Uterus (tissue), 4 donors: ENCODE measurements around the gene BRSK2. TPM values are rescaled to one million over a fixed set of nuclear protein-coding genes. Genes with fewer than 3 reads are reported as not detected.

Source experiments
- DNase-seq, 2 donors: peaks; one replicate each; pipeline ENCODE4 v3.0.0-alpha.2; 2019 to 2020
- H3K27ac ChIP-seq, 2 donors: fragments of 200-600 bp; sonication (generic); 1 replicate in 1 of 2; 2 replicates in 1 of 2; pipeline ENCODE4 v1.5.1; 2016 to 2018
- H3K27me3 ChIP-seq, 2 donors: fragments of 200-600 bp; sonication (generic); one replicate each; pipeline ENCODE4 v1.5.1; 2018 to 2019; ENCODE audit warnings: control low read depth in 1 of 2
- H3K36me3 ChIP-seq, 2 donors: fragments of 200-600 bp; sonication (generic); one replicate each; pipeline ENCODE4 v1.5.1; 2019; ENCODE audit warnings: control low read depth in 1 of 2
- H3K4me1 ChIP-seq, 2 donors: fragments of 200-600 bp; sonication (generic); one replicate each; pipeline ENCODE4 v1.5.1; 2018 to 2019; ENCODE audit warnings: control low read depth in 1 of 2
- H3K4me3 ChIP-seq, 2 donors: fragments of 200-600 bp; sonication (generic); 1 replicate in 1 of 2; 2 replicates in 1 of 2; pipeline ENCODE4 v1.5.1; 2018 to 2019; ENCODE audit warnings: mild to moderate bottlenecking in 1 of 2
- H3K9me3 ChIP-seq, 2 donors: fragments of 200-600 bp; sonication (generic); one replicate each; pipeline ENCODE4 v1.5.1; 2019; ENCODE audit warnings: control low read depth in 1 of 2
- POLR2A ChIP-seq, 2 donors: fragments of 450-650 bp; IDR thresholded peaks; one replicate each; pipeline ENCODE4 v1.6.1; 2016; ENCODE audit warnings: antibody characterized with exemption in 2 of 2, mild to moderate bottlenecking in 1 of 2, moderate library complexity in 1 of 2
- intact Hi-C: fragments of 100-400 bp; cut with DNase I; formaldehyde crosslinking; loops from one replicate; pipeline ENCODE4 v1.15.1; 2023; ENCODE audit warnings: low total_unique reads
- total RNA-seq, 4 donors: library from RNA; depleted of rRNA in 3 of 4; stranded (reverse); fragments of >200 nt in 3 of 4; gene quantifications; one replicate each; pipeline versions ENCODE4 v1.1.0 to v1.2.4, GENCODE V29; 2014 to 2023
- TF ChIP-seq, protein P1 (sequence below), 4 experiments: fragments of 200-600 bp in 2 of 4; fragments of 450-650 bp in 2 of 4; sonication (generic) in 2 of 4; IDR thresholded peaks; one replicate each; pipeline ENCODE4 v1.5.1; 2016 to 2019; ENCODE audit warnings: antibody characterized with exemption in 4 of 4, mild to moderate bottlenecking in 2 of 4, moderate library complexity in 1 of 4
- donor health status: DM: yes; HTN: yes; CAD: no.

Gene BRSK2
- total RNA-seq, 4 donors from 2014 or later = 1.5 to 2.2 TPM; not detected in 2

DNA sequence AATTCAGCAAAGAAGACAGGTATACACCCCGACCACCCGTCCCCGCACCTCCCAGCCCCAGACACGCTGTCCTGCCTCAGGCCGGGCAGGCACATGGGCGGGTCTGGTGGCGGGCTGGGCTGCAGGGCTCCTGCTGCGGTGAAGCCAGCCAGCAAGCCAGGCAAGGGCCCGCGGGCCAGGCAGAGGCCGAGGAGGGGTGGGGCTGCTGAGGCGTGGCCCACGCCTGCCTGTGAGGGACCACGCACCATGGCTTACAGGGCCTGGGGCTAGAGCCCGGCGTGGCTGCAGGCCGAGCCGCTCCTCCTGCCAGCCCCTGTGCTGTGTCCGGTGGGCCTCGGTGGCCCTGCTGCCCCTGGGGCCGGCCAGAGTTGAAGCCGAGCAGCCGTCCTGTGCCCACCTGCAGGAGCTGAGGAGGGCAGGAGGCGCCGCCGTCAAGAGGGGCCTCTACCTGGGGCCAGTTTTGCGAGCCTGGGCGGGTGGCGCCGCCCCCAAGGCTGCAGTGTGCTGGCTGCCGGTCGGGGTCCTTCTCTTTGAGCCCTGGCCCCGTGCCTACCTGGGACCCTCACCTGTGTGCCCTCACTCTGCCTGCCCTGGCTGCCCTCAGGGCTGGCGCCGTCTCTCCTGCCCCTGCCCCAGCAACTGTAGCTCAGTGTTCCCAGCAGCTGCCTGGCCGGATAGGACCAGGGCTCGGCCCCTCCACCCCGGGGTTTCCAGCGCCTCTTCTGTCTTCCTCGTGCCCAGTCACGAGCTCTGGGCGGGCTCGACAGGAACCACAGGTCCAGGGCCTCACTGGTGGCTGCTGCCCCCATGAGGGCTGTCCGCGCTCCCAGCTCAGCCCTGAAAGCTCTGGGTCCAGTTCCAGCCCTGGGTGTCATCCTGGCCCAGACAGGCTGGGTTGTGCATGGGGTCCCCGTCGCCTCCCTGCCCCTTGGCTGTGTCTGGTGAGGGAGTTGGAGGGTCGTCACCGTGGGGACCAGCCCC lies 58.4 kb downstream of the BRSK2 start:
- no peak for TF ChIP-seq POLR2A (IDR thresholded peaks at IDR 0.05)
- TF ChIP-seq, protein P1, sequence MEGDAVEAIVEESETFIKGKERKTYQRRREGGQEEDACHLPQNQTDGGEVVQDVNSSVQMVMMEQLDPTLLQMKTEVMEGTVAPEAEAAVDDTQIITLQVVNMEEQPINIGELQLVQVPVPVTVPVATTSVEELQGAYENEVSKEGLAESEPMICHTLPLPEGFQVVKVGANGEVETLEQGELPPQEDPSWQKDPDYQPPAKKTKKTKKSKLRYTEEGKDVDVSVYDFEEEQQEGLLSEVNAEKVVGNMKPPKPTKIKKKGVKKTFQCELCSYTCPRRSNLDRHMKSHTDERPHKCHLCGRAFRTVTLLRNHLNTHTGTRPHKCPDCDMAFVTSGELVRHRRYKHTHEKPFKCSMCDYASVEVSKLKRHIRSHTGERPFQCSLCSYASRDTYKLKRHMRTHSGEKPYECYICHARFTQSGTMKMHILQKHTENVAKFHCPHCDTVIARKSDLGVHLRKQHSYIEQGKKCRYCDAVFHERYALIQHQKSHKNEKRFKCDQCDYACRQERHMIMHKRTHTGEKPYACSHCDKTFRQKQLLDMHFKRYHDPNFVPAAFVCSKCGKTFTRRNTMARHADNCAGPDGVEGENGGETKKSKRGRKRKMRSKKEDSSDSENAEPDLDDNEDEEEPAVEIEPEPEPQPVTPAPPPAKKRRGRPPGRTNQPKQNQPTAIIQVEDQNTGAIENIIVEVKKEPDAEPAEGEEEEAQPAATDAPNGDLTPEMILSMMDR (IDR thresholded peaks at IDR 0.05) = no peak
- no peaks in the 10 kb centered on the region for H3K4me1 ChIP-seq
- no peak overlapping the region for H3K4me3 ChIP-seq
- no peak for DNase-seq
- no peaks in the 10 kb centered on the region for H3K9me3 ChIP-seq
- H3K27ac ChIP-seq = no peak overlapping the region
- intact Hi-C loops = no loop called here
- H3K27me3 ChIP-seq = no peaks in the 10 kb centered on the region
- H3K36me3 ChIP-seq = no peaks in the 10 kb centered on the region

DNA sequence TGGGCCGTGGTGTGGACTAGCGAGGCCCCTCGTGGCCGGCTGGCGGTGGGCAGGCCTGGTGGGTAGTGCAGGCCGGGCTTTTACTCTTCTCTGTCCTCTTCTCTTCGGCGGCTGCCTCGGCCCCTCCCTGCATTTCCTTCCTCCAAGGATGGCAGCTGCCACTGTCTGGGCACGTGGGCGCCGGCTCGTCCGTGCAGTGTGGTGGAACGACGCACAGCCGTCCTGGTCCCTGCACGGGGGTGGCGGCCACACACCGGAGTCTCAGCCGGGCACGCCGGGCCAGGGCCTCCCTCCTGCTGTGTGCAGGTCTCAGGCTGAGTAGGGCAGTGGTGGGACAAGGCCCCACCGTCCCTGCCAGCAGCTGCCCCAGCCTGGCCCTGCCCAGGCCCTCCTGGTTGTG lies 59.1 kb downstream of the BRSK2 start:
- Histone ChIP-seq H3K4me1 (no peaks in the 10 kb centered on the region), H3K27ac (no peak overlapping the region), H3K4me3 (no peak overlapping the region), H3K27me3 (no peaks in the 10 kb centered on the region), H3K9me3 (no peaks in the 10 kb centered on the region), H3K36me3 (no peaks in the 10 kb centered on the region)
- intact Hi-C loops = no loop called here
- TF ChIP-seq, protein P1 (IDR thresholded peaks at IDR 0.05) = no peak
- no peak for TF ChIP-seq POLR2A (IDR thresholded peaks at IDR 0.05)
- no peak for DNase-seq

DNA sequence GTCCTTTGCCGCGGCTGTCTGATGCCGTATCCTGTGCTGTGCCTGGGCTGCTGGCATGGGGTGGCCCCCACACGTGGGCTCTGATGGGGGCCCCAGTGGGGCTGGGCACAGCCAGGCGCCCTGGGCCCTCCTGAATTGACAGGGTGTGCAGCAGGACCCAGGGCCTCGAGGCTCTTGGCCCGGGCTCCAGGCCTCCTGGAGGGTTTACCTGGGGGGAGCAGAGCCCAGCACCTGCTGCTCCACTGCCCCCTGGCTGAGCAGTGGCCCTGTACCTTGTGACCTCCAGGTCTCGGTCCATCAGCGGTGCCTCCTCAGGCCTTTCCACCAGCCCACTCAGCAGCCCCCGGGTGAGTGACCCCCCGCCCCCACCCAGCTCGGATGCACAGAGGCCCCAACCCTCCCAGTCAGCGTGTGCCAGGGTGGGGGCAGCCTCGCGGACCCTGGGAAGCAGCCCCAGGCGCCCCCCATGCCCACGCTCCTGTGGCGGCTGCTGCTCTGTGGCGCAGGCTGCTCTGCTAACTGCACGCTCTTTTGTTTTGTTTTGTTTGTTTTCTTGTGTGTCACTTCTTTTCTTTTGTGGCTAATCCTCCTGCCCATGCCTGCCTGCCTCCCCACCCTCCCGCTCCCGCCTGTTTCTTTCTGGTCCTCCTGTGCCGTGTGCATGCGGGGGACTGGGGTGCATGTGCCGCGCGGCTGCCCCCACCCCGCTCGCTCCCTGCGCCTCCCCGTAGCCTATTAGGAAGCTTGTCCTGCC lies 59.9 kb downstream of the BRSK2 start:
- H3K27ac ChIP-seq = no peak overlapping the region
- DNase-seq = no peak
- H3K4me3 ChIP-seq = no peak overlapping the region
- TF ChIP-seq, protein P1 (IDR thresholded peaks at IDR 0.05) = no peak
- TF ChIP-seq POLR2A (IDR thresholded peaks at IDR 0.05) = no peak
- no peaks in the 10 kb centered on the region for H3K9me3 ChIP-seq
- intact Hi-C loops = no loop called here
- H3K27me3 ChIP-seq = no peaks in the 10 kb centered on the region
- H3K4me1 ChIP-seq = no peaks in the 10 kb centered on the region
- H3K36me3 ChIP-seq = no peaks in the 10 kb centered on the region

DNA sequence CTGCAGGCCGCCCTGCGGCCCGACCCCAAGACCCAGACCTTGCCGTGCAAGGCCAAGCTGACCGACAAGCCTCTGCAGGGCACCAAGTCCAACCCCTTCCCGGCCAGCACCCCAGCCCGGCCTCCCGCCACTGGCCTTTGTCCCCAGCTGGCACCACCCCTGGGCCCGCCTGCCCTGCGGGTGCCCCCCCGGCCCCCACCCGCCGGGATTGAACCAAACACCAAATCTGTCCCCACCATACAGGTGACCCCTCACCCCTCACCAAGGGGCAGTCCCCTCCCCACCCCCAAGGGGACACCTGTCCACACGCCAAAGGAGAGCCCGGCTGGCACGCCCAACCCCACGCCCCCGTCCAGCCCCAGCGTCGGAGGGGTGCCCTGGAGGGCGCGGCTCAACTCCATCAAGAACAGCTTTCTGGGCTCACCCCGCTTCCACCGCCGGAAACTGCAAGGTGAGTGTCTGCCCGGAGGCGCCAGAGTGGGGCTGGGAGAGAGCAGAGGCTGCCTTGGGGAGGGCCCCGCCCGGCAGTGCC lies 60.7 kb downstream of the BRSK2 start:
- no peaks in the 10 kb centered on the region for H3K36me3 ChIP-seq
- H3K27ac ChIP-seq = no peak overlapping the region
- no peak for TF ChIP-seq POLR2A (IDR thresholded peaks at IDR 0.05)
- TF ChIP-seq, protein P1 (IDR thresholded peaks at IDR 0.05) = no peak
- no peaks in the 10 kb centered on the region for H3K27me3 ChIP-seq
- H3K9me3 ChIP-seq = no peaks in the 10 kb centered on the region
- intact Hi-C loops = no loop called here
- H3K4me1 ChIP-seq = no peaks in the 10 kb centered on the region
- H3K4me3 ChIP-seq = no peak overlapping the region
- no peak for DNase-seq
